Measurements from ENCODE around the gene ZNF516.

ZNF516 gene

DNA sequence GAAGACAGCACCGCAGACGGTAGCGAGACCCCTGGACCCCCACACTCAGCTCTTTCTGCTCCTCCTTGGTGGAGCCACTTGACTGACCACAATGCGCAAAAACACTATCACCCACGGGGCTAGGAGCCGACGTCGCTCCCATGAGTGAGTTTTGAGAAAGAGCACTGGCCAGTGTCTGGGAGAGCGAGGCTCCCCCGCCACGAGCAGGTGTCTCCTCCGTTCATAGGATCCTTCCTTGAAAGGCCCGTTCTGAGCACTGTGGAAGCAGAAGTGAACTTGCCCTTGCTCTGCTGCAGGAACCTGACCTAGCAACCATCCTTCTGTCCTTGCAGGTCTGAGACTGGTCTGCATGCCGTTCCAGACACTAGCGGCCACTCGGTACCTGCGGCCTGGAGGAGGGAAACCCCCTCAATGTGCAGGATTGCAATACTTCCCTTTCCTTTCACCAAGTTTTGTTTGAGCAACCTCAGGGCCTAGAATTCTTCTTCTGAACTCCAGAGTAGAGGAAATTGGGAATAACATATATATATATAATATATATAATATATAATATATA is 12.9 kb upstream of the ZNF516 start:
- no peak for DNase-seq (ENCODE audit: insufficient read length, low spot score)
- TF ChIP-seq CTCF (IDR thresholded peaks at IDR 0.05; ENCODE audit: insufficient read depth, missing control alignments), result no peak
- FAIRE-seq, result no peak

- FAIRE-seq (peak; percentile 16), DNase-seq (ENCODE audit: insufficient read length, low spot score) (no peak)
- TF ChIP-seq CTCF (IDR thresholded peaks at IDR 0.05; ENCODE audit: insufficient read depth, missing control alignments), result no peak
These were observed 12.1 kb upstream of the ZNF516 start for GRCh38 chr18:76506974-76507764.

GRCh38 chr18:76506395-76506794 is 11.4 kb upstream of the ZNF516 start:
- DNase-seq (ENCODE audit: insufficient read length, low spot score) (no peak), FAIRE-seq (no peak)
- no peak for TF ChIP-seq CTCF (IDR thresholded peaks at IDR 0.05; ENCODE audit: insufficient read depth, missing control alignments)

- no peak for TF ChIP-seq CTCF (IDR thresholded peaks at IDR 0.05; ENCODE audit: insufficient read depth, missing control alignments)
- FAIRE-seq, result no peak
These were observed 10.6 kb upstream of the ZNF516 start for GRCh38 chr18:76505614-76506013.

DNA sequence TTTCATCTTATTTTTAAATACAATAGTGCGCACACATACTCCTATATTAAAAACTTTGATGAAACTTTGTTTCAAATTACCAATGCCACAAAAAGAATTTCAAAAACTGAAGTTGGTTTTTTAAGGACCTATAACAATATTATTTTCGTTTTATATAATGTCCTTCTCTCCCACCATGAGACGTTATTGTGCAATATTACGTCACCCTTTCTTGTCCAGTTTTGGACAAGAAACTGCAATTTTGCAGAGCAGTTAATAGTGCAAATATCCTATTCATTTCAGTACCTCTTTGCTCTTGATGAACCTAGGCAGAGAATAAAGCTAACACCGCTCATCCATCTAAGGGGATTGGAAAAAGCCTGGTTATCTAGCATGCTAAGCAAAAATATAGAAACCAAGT is 9.7 kb upstream of the ZNF516 start:
- FAIRE-seq, result no peak
- DNase-seq (ENCODE audit: insufficient read length, low spot score), result no peak
- TF ChIP-seq CTCF (IDR thresholded peaks at IDR 0.05; ENCODE audit: insufficient read depth, missing control alignments), result no peak

More at GRCh38 chr18:76505614-76506013, 10.6 kb upstream of the ZNF516 start:
- no peak for DNase-seq (ENCODE audit: insufficient read length, low spot score)

GRCh38 chr18:76503649-76504386 is 8.8 kb upstream of the ZNF516 start:
- DNase-seq (ENCODE audit: insufficient read length, low spot score), result no peak
- peak; percentile 84 for FAIRE-seq

More at GRCh38 chr18:76503649-76504386, 8.8 kb upstream of the ZNF516 start:
- no peak for TF ChIP-seq CTCF (IDR thresholded peaks at IDR 0.05; ENCODE audit: insufficient read depth, missing control alignments)

Data from D721Med (cell line).